H1 (cell line): ENCODE data around the gene GNS.

Experiments used
- EZH2 ChIP-seq: fragments of 200-600 bp; sonication (generic); IDR thresholded peaks from 2 replicates; pipeline ENCODE4 v1.7.1; 2012; ENCODE audit warnings: low read depth, mild to moderate bottlenecking, moderate library complexity, low read length, inconsistent platforms; ENCODE audit not compliant: severe bottlenecking
- POLR2A ChIP-seq, 2 experiments: IDR thresholded peaks; 1 replicate in 1 of 2; 2 replicates in 1 of 2; pipeline ENCODE4 v1.6.1; 2011; ENCODE audit warnings: low read depth in 2 of 2, low read length in 2 of 2, mild to moderate bottlenecking in 2 of 2; ENCODE audit errors: control extremely low read depth in 1 of 2
- RAD21 ChIP-seq, 2 experiments: IDR thresholded peaks in 1 of 2; conservative IDR thresholded peaks in 1 of 2; 2 replicates each; pipeline ENCODE4 v1.6.1; 2011; ENCODE audit warnings: low read depth in 2 of 2, low read length in 2 of 2, improper control_type of control experiment in 1 of 2, inconsistent platforms in 1 of 2, mild to moderate bottlenecking in 1 of 2, moderate library complexity in 1 of 2

DNA sequence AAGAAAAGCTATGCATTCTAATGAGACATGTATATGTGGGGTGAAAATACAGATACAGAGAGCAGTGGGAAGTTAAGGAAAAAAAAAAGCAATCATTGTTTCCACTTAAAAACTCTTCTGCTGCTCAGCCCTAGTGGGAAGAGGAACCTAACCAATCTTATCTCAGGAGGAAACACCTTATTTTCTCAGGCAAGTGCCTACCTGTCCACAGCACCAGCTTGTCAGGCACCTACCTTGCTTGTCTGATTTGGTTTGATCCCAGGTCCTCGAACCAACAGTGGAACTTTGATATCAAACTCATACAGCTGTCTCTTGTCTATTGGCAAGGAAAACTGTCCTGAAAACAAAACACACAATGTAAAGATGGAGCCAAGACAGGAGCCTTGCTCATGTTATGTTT lies 22.4 kb downstream of the GNS start:
- TF ChIP-seq RAD21 (IDR thresholded peaks at IDR 0.05 in 1 of 2, conservative IDR thresholded peaks at IDR 0.05 in 1 of 2; ENCODE audit: low read depth in 2 of 2, low read length in 2 of 2) (no peak), EZH2 (no peak), POLR2A (IDR thresholded peaks at IDR 0.05; ENCODE audit: control extremely low read depth in 1 of 2, low read depth in 2 of 2, low read length in 2 of 2) (no peak)
